ENCODE data around the gene TMEM167A. TPM values are rescaled to one million over a fixed set of nuclear protein-coding genes. Genes with fewer than 3 reads are reported as not detected.

TMEM167A gene
- total RNA-seq, 1 donor from 2014 or later, result 40.2 TPM

GRCh38 chr5:83025690-83026478 is 51.3 kb downstream of the TMEM167A start:
- DNase-seq (ENCODE audit: low read depth), result no peak

GRCh38 chr5:83022334-83022733 is 54.9 kb downstream of the TMEM167A start:
- no peak for TF ChIP-seq CTCF (IDR thresholded peaks at IDR 0.05; ENCODE audit: insufficient read depth, low read length, poor library complexity, severe bottlenecking)
- no peak overlapping the region for H3K4me3 ChIP-seq (ENCODE audit: low read depth, low read length)
- no peaks in the 10 kb centered on the region for H3K36me3 ChIP-seq (ENCODE audit: control insufficient read depth, insufficient read depth, low read length)
- no peaks in the 10 kb centered on the region for H3K27me3 ChIP-seq (ENCODE audit: control insufficient read depth, insufficient read depth, low read length)
- DNase-seq (ENCODE audit: low read depth), result no peak

More at GRCh38 chr5:83025690-83026478, 51.3 kb downstream of the TMEM167A start:
- Histone ChIP-seq H3K36me3 (ENCODE audit: control insufficient read depth, insufficient read depth, low read length) (no peaks in the 10 kb centered on the region), H3K4me3 (ENCODE audit: low read depth, low read length) (no peak overlapping the region), H3K27me3 (ENCODE audit: control insufficient read depth, insufficient read depth, low read length) (no peaks in the 10 kb centered on the region)
- no peak for TF ChIP-seq CTCF (IDR thresholded peaks at IDR 0.05; ENCODE audit: insufficient read depth, low read length, poor library complexity, severe bottlenecking)

GRCh38 chr5:83015676-83016075 is 61.5 kb downstream of the TMEM167A start:
- TF ChIP-seq CTCF (IDR thresholded peaks at IDR 0.05; ENCODE audit: insufficient read depth, low read length, poor library complexity, severe bottlenecking), result no peak
- DNase-seq (ENCODE audit: low read depth), result no peak
- H3K4me3 ChIP-seq (ENCODE audit: low read depth, low read length), result no peak overlapping the region

GRCh38 chr5:83011985-83012384 is 65.2 kb downstream of the TMEM167A start:
- no peak for TF ChIP-seq CTCF (IDR thresholded peaks at IDR 0.05; ENCODE audit: insufficient read depth, low read length, poor library complexity, severe bottlenecking)
- no peaks in the 10 kb centered on the region for H3K36me3 ChIP-seq (ENCODE audit: control insufficient read depth, insufficient read depth, low read length)
- DNase-seq (ENCODE audit: low read depth), result no peak
- no peak overlapping the region for H3K4me3 ChIP-seq (ENCODE audit: low read depth, low read length)
- no peaks in the 10 kb centered on the region for H3K27me3 ChIP-seq (ENCODE audit: control insufficient read depth, insufficient read depth, low read length)

More at GRCh38 chr5:83015676-83016075, 61.5 kb downstream of the TMEM167A start:
- no peaks in the 10 kb centered on the region for H3K27me3 ChIP-seq (ENCODE audit: control insufficient read depth, insufficient read depth, low read length)
- H3K36me3 ChIP-seq (ENCODE audit: control insufficient read depth, insufficient read depth, low read length), result no peaks in the 10 kb centered on the region

- no peaks in the 10 kb centered on the region for H3K27me3 ChIP-seq (ENCODE audit: control insufficient read depth, insufficient read depth, low read length)
- H3K36me3 ChIP-seq (ENCODE audit: control insufficient read depth, insufficient read depth, low read length), result no peaks in the 10 kb centered on the region
- DNase-seq (ENCODE audit: low read depth), result no peak
- no peak overlapping the region for H3K4me3 ChIP-seq (ENCODE audit: low read depth, low read length)
- no peak for TF ChIP-seq CTCF (IDR thresholded peaks at IDR 0.05; ENCODE audit: insufficient read depth, low read length, poor library complexity, severe bottlenecking)
Measured at GRCh38 chr5:83009408-83009807, 67.8 kb downstream of the TMEM167A start.

- Histone ChIP-seq H3K36me3 (ENCODE audit: control insufficient read depth, insufficient read depth, low read length) (no peaks in the 10 kb centered on the region), H3K4me3 (ENCODE audit: low read depth, low read length) (no peak overlapping the region), H3K27me3 (ENCODE audit: control insufficient read depth, insufficient read depth, low read length) (no peaks in the 10 kb centered on the region)
- TF ChIP-seq CTCF (IDR thresholded peaks at IDR 0.05; ENCODE audit: insufficient read depth, low read length, poor library complexity, severe bottlenecking), result no peak
- DNase-seq (ENCODE audit: low read depth), result no peak
Measured at GRCh38 chr5:83007755-83008154, 69.4 kb downstream of the TMEM167A start.
